ENCODE results near the gene RPL19.

Gene RPL19

DNA sequence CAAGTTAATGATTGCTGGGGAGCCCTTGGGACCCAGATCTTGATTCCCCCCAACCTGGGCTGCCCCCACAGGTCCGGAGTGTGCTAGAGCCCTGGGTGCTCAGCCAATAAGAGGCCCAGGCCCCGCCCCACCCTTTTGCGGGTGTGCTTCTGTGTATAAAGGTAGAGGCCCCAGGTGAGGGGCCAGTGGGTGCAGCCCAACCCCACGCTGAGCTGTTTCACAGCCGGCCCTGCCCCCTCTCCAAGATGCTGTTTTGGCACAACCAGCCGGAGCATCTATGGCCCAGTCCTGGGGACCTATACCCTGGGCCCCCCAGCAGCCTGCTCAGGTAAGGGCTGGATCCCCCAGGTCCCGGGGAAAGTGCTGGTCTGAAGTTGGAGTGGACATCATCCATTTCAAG is 37.5 kb downstream of the RPL19 start:
- H3K4me2 ChIP-seq (ENCODE audit: low read length), result no peak overlapping the region
- no peak overlapping the region for H3K27ac ChIP-seq (ENCODE audit: low read length)

DNA sequence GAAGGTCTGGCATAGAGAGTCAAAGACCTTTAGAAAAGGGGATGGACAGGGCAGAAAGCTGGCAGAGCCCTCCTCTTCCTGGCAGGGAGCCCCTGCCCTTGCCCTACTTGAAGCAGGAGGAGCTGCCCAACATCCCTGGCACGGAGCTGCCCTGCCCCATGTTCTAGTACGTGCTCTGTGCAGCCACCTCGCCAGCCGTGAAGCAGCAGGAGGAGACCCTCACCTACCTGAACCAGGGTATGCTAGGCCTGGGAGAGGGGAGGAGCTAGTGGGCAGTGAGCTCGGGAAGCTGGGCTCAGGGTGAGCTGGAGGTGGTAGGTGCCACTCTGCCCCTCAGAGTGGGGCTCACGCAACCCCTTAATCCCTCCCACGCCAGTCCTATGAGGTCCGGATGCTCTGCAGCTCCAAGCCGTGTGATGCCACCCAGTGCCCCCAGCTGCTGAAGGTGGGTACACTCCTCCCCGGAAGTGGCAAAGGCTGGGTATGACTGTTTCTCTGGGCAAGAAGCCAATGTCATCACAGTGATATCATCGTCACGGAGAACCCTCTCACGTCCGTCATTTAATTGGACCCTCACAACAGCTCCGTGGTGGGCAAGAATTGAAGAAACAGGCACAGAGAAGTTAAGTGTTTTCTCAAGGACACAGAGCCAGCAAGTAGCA is 38.4 kb downstream of the RPL19 start:
- Histone ChIP-seq H3K9me3 (ENCODE audit: insufficient read depth, low read length) (no peaks in the 10 kb centered on the region), H3K27me3 (ENCODE audit: low read depth, low read length) (no peaks in the 10 kb centered on the region), H3K9ac (ENCODE audit: low read length) (peak overlapping the region; percentile 7; the same call in 1 of the 2 replicates), H3K4me1 (ENCODE audit: low read length) (peaks cover 29% of the 10 kb centered on the region), H3K27ac (ENCODE audit: low read length) (no peak overlapping the region), H4K20me1 (ENCODE audit: insufficient read depth, low read length) (no peaks in the 10 kb centered on the region), H2AFZ (ENCODE audit: low read depth, low read length) (peak overlapping the region; percentile 92), H3K4me3 (ENCODE audit: low read length) (peak overlapping the region; percentile 62), H3K79me2 (ENCODE audit: low read length) (no peaks in the 10 kb centered on the region), H3K36me3 (replicated peaks; ENCODE audit: low read depth, low read length) (no peaks in the 10 kb centered on the region), H3K4me2 (ENCODE audit: low read length) (peak overlapping the region; percentile 69)
- TF ChIP-seq, protein P1, sequence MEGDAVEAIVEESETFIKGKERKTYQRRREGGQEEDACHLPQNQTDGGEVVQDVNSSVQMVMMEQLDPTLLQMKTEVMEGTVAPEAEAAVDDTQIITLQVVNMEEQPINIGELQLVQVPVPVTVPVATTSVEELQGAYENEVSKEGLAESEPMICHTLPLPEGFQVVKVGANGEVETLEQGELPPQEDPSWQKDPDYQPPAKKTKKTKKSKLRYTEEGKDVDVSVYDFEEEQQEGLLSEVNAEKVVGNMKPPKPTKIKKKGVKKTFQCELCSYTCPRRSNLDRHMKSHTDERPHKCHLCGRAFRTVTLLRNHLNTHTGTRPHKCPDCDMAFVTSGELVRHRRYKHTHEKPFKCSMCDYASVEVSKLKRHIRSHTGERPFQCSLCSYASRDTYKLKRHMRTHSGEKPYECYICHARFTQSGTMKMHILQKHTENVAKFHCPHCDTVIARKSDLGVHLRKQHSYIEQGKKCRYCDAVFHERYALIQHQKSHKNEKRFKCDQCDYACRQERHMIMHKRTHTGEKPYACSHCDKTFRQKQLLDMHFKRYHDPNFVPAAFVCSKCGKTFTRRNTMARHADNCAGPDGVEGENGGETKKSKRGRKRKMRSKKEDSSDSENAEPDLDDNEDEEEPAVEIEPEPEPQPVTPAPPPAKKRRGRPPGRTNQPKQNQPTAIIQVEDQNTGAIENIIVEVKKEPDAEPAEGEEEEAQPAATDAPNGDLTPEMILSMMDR (IDR thresholded peaks at IDR 0.05; ENCODE audit: low read depth, low read length), result no peak
- no peak for TF ChIP-seq EZH2phosphoT487 (IDR thresholded peaks at IDR 0.05; ENCODE audit: low read depth)

More for the DNA sequence above, 37.5 kb downstream of the RPL19 start:
- H3K27me3 ChIP-seq (ENCODE audit: low read depth, low read length), result 0 out of 2 replicates have a peak, but pooled peaks cover 3% of the 10 kb centered on the region
- H2AFZ ChIP-seq (ENCODE audit: low read depth, low read length), result no peak overlapping the region
- no peaks in the 10 kb centered on the region for H3K79me2 ChIP-seq (ENCODE audit: low read length)
- no peaks in the 10 kb centered on the region for H4K20me1 ChIP-seq (ENCODE audit: insufficient read depth, low read length)
- peaks cover 29% of the 10 kb centered on the region for H3K4me1 ChIP-seq (ENCODE audit: low read length)
- H3K9ac ChIP-seq (ENCODE audit: low read length), result no peak overlapping the region
- TF ChIP-seq EZH2phosphoT487 (IDR thresholded peaks at IDR 0.05; ENCODE audit: low read depth), result no peak
- TF ChIP-seq, protein P1 (IDR thresholded peaks at IDR 0.05; ENCODE audit: low read depth, low read length), result no peak
- no peaks in the 10 kb centered on the region for H3K9me3 ChIP-seq (ENCODE audit: insufficient read depth, low read length)
- H3K4me3 ChIP-seq (ENCODE audit: low read length), result no peak overlapping the region
- no peaks in the 10 kb centered on the region for H3K36me3 ChIP-seq (replicated peaks; ENCODE audit: low read depth, low read length)

DNA sequence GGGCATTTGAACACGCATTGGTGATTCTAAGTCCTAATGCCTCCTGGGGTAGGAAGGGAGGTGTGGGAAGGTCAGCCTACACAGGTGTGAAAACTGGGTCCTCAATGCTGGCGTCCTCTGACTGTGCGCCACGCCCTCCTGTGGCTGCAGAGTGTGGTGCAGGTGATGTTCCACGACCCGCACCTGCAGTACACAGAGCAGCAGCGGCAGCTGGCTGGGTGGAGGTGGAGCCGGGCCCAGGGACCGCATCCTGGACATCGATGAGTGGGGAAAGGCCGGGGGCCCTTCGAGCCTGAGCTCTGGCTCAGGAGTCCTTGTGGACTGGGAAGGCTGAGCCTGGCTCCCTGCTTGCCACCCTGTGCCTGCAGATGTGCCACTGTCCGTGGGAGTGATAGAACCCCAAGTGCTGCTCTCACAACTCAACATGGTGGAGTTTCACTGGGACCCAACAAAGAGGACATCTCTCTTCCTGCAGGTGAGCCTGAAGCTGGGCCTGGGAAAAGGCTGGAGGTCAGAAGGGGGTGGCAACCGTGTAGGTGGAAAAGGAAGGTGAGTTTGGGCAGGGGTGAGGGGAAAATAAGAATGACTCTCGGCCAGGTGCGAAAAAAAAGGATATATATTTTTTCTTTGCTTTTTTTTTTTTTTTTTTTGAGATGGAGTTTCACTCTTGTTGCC is 39.7 kb downstream of the RPL19 start:
- Histone ChIP-seq H3K4me2 (ENCODE audit: low read length) (peak overlapping the region; percentile 65), H3K79me2 (ENCODE audit: low read length) (no peaks in the 10 kb centered on the region), H2AFZ (ENCODE audit: low read depth, low read length) (0 out of 2 replicates have a peak overlapping the region, but pooled peaks have one; percentile 52)

DNA sequence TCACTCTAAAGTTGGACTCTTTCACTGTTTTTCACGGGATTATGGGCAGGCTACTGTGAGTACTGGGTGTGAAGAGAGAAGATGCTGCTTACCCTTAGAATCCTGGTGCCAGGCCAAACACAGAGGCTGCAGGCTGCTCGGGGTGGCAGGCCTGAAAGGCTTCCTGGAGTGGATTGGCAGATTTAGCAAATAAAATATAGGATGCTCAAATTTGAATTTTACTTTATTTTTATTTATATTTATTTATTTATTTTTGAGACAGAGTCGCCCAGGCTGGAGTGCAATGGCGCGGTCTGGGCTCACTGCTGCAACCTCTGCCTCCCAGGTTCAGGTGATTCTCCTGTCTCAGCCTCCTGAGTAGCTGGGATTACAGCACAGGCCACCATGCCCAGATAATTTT is 40.5 kb downstream of the RPL19 start:
- H3K4me3 ChIP-seq (ENCODE audit: low read length), result no peak overlapping the region
- H3K36me3 ChIP-seq (replicated peaks; ENCODE audit: low read depth, low read length), result no peaks in the 10 kb centered on the region
- no peak overlapping the region for H3K9ac ChIP-seq (ENCODE audit: low read length)
- no peak overlapping the region for H3K27ac ChIP-seq (ENCODE audit: low read length)
- H4K20me1 ChIP-seq (ENCODE audit: insufficient read depth, low read length), result no peaks in the 10 kb centered on the region
- no peak overlapping the region for H2AFZ ChIP-seq (ENCODE audit: low read depth, low read length)
- peaks cover 35% of the 10 kb centered on the region for H3K4me1 ChIP-seq (ENCODE audit: low read length)
- no peaks in the 10 kb centered on the region for H3K27me3 ChIP-seq (ENCODE audit: low read depth, low read length)
- no peaks in the 10 kb centered on the region for H3K9me3 ChIP-seq (ENCODE audit: insufficient read depth, low read length)
- no peaks in the 10 kb centered on the region for H3K79me2 ChIP-seq (ENCODE audit: low read length)
- H3K4me2 ChIP-seq (ENCODE audit: low read length), result no peak overlapping the region
- TF ChIP-seq EZH2phosphoT487 (IDR thresholded peaks at IDR 0.05; ENCODE audit: low read depth), result no peak
- TF ChIP-seq, protein P1 (IDR thresholded peaks at IDR 0.05; ENCODE audit: low read depth, low read length), result no peak

More for the DNA sequence above, 39.7 kb downstream of the RPL19 start:
- no peak overlapping the region for H3K9ac ChIP-seq (ENCODE audit: low read length)
- no peaks in the 10 kb centered on the region for H4K20me1 ChIP-seq (ENCODE audit: insufficient read depth, low read length)
- H3K9me3 ChIP-seq (ENCODE audit: insufficient read depth, low read length), result no peaks in the 10 kb centered on the region
- peak overlapping the region; percentile 44; the same call in 1 of the 2 replicates for H3K4me3 ChIP-seq (ENCODE audit: low read length)
- no peak overlapping the region for H3K27ac ChIP-seq (ENCODE audit: low read length)
- no peaks in the 10 kb centered on the region for H3K36me3 ChIP-seq (replicated peaks; ENCODE audit: low read depth, low read length)
- H3K27me3 ChIP-seq (ENCODE audit: low read depth, low read length), result no peaks in the 10 kb centered on the region
- TF ChIP-seq, protein P1 (IDR thresholded peaks at IDR 0.05; ENCODE audit: low read depth, low read length), result peak; percentile 74
- no peak for TF ChIP-seq EZH2phosphoT487 (IDR thresholded peaks at IDR 0.05; ENCODE audit: low read depth)
- H3K4me1 ChIP-seq (ENCODE audit: low read length), result peaks cover 37% of the 10 kb centered on the region
